IMR-90 (cell line): ENCODE results near the gene SNRPA1. TPM values are rescaled to one million over a fixed set of nuclear protein-coding genes. Genes with fewer than 3 reads are reported as not detected.
A peak's percentile ranks its signal among the peaks of the same experiment; 100 is the strongest.

Experiments used
- ATAC-seq: fragments of 200-7000 bp; cut with Tn5 transposase; 2 replicates; pipeline ENCODE4 v1.9.1; 2020; ENCODE audit warnings: low read depth, mild to moderate bottlenecking, moderate library complexity
- BruUV-seq: library from RNA; stranded (reverse); fragments of 400-500 nt; replicated peaks from 2 replicates; lab custom pipeline; 2021; lab: Mats Ljungman, UMichigan
- CTCF ChIA-PET: fragments of 300-600 bp; formaldehyde crosslinking; extraction: SDS; loops from one replicate; lab custom pipeline; 2021; ENCODE audit warnings: antibody characterized with exemption; lab: Yijun Ruan, JAX
- POLR2A ChIA-PET: fragments of 300-600 bp; sonication (Branson Sonifier 250); formaldehyde crosslinking; loops from one replicate; lab custom pipeline; 2022; ENCODE audit warnings: antibody characterized with exemption; ENCODE audit not compliant: unreplicated experiment; lab: Charles Lee
- DNase-seq: peaks from one replicate; pipeline ENCODE4 v3.0.0; 2013
- H2AFZ ChIP-seq: replicated peaks from 2 replicates; pipeline ENCODE3; 2013; ENCODE audit warnings: low read length, mild to moderate bottlenecking; ENCODE audit not compliant: poor library complexity
- H2AK5ac ChIP-seq: 2 replicates; pipeline ENCODE4 v1.6.1; 2013; ENCODE audit warnings: low read depth, low read length, inconsistent platforms
- H2AK9ac ChIP-seq: replicated peaks from 2 replicates; pipeline ENCODE3; 2013; ENCODE audit warnings: mild to moderate bottlenecking, low read depth, low read length, moderate library complexity; ENCODE audit not compliant: poor library complexity
- H2BK120ac ChIP-seq: 2 replicates; pipeline ENCODE4 v1.6.1; 2013; ENCODE audit warnings: low read depth, low read length, inconsistent platforms
- H2BK15ac ChIP-seq: 3 replicates; pipeline ENCODE4 v1.6.1; 2013; ENCODE audit warnings: low read depth, low read length, inconsistent platforms
- H2BK20ac ChIP-seq: 2 replicates; pipeline ENCODE4 v1.6.1; 2013; ENCODE audit warnings: low read depth, mild to moderate bottlenecking, inconsistent platforms, low read length, moderate library complexity
- H2BK5ac ChIP-seq: 2 replicates; pipeline ENCODE4 v1.6.1; 2013; ENCODE audit warnings: mild to moderate bottlenecking, low read depth, low read length, inconsistent platforms; ENCODE audit not compliant: poor library complexity, severe bottlenecking
- H3K14ac ChIP-seq: replicated peaks from 2 replicates; pipeline ENCODE4 v1.6.1; 2013; ENCODE audit warnings: low read depth, low read length, inconsistent platforms
- H3K18ac ChIP-seq: 2 replicates; pipeline ENCODE4 v1.6.1; 2013; ENCODE audit warnings: low read depth, low read length, control low read depth
- H3K23ac ChIP-seq: 2 replicates; pipeline ENCODE4 v1.6.1; 2013; ENCODE audit warnings: low read depth, low read length, inconsistent platforms
- H3K27ac ChIP-seq: 2 replicates; pipeline ENCODE4 v1.5.1; 2013; ENCODE audit warnings: mild to moderate bottlenecking, control low read depth, low read length; ENCODE audit not compliant: insufficient read depth
- H3K27me3 ChIP-seq: 2 replicates; pipeline ENCODE4 v1.6.1; 2013; ENCODE audit warnings: low read length; ENCODE audit not compliant: control insufficient read depth, insufficient read depth
- H3K36me3 ChIP-seq: 2 replicates; pipeline ENCODE4 v1.6.1; 2013; ENCODE audit warnings: low read length, mixed read lengths; ENCODE audit not compliant: control insufficient read depth, insufficient read depth
- H3K4ac ChIP-seq: 2 replicates; pipeline ENCODE4 v1.6.1; 2013; ENCODE audit warnings: low read depth, low read length, inconsistent platforms
- H3K4me1 ChIP-seq: 2 replicates; pipeline ENCODE4 v1.6.1; 2013; ENCODE audit warnings: low read length, mixed read lengths; ENCODE audit not compliant: control insufficient read depth, insufficient read depth
- H3K4me2 ChIP-seq: 2 replicates; pipeline ENCODE4 v1.6.1; 2013; ENCODE audit warnings: low read depth, mild to moderate bottlenecking, control low read depth, low read length, moderate library complexity
- H3K4me3 ChIP-seq: 2 replicates; pipeline ENCODE4 v1.5.1; 2013; ENCODE audit warnings: low read depth, mild to moderate bottlenecking, control low read depth, low read length, moderate library complexity; ENCODE audit not compliant: insufficient read depth
- H3K56ac ChIP-seq: 2 replicates; pipeline ENCODE4 v1.6.1; 2013; ENCODE audit warnings: low read length, inconsistent platforms; ENCODE audit not compliant: insufficient read depth; ENCODE audit errors: extremely low read depth
- H3K79me1 ChIP-seq, 2 experiments: 2 replicates each; pipeline ENCODE4 v1.6.1; 2013; ENCODE audit warnings: low read length in 2 of 2, inconsistent platforms in 1 of 2, low read depth in 1 of 2
- H3K9ac ChIP-seq: 2 replicates; pipeline ENCODE4 v1.6.1; 2013; ENCODE audit warnings: low read depth, low read length, control low read depth
- H3K9me1 ChIP-seq: 2 replicates; pipeline ENCODE4 v1.6.1; 2013; ENCODE audit warnings: low read length, inconsistent platforms; ENCODE audit not compliant: insufficient read depth
- H3K9me3 ChIP-seq: 2 replicates; pipeline ENCODE4 v1.6.1; 2013; ENCODE audit warnings: low read length; ENCODE audit not compliant: control insufficient read depth, insufficient read depth
- H4K20me1 ChIP-seq: 2 replicates; pipeline ENCODE4 v1.6.1; 2013; ENCODE audit warnings: low read length, inconsistent platforms; ENCODE audit not compliant: insufficient read depth
- H4K5ac ChIP-seq: 2 replicates; pipeline ENCODE4 v1.6.1; 2013; ENCODE audit warnings: mild to moderate bottlenecking, low read depth, low read length, control low read depth
- H4K8ac ChIP-seq, 2 experiments: 2 replicates each; pipeline ENCODE4 v1.6.1; 2013; ENCODE audit warnings: low read depth in 2 of 2, low read length in 2 of 2, control low read depth in 1 of 2, inconsistent platforms in 1 of 2
- H4K91ac ChIP-seq: 2 replicates; pipeline ENCODE4 v1.6.1; 2013; ENCODE audit warnings: low read depth, low read length, inconsistent platforms; ENCODE audit not compliant: insufficient read depth
- CEBPB ChIP-seq: IDR thresholded peaks from 2 replicates; pipeline ENCODE4 v1.6.1; 2012; ENCODE audit warnings: low read depth, low read length, improper control_type of control experiment
- CHD1 ChIP-seq: IDR thresholded peaks from 2 replicates; pipeline ENCODE4 v1.6.1; 2012; ENCODE audit warnings: low read depth, low read length, improper control_type of control experiment
- FOS ChIP-seq: fragments of 150-350 bp; IDR thresholded peaks from 2 replicates; pipeline ENCODE4 v1.6.1; 2016; ENCODE audit warnings: low read depth, low read length
- WGBS, 2 experiments: methylation state at CpG; one replicate each; pipeline versions ENCODE4 v1.1.5 to v1.1.7; 2013; ENCODE audit warnings: missing lambda C conversion rate in 2 of 2; ENCODE audit not compliant: insufficient read length in 1 of 2; ENCODE audit errors: extremely low coverage in 2 of 2; 5-methylcytosine and 5-hydroxymethylcytosine counted together
- dilution Hi-C: fragments of 300-500 bp; cut with HindIII; formaldehyde crosslinking; loops from one replicate; pipeline ENCODE4 v1.14.3; 2018; ENCODE audit warnings: low sequenced_read_pairs; ENCODE audit not compliant: unreplicated experiment
- in situ Hi-C: fragments of 300-500 bp; cut with MboI; formaldehyde crosslinking; loops from 3 replicates; pipeline ENCODE4 v1.14.3; 2019; ENCODE audit warnings: low sequenced_read_pairs, inconsistent platforms, mixed read lengths
- intact Hi-C: fragments of 100-400 bp; cut with micrococcal nuclease; formaldehyde crosslinking; loops from 2 replicates; pipeline ENCODE4 v1.10.0; 2022
- polyA plus RNA-seq, 3 experiments: library from polyadenylated mRNA; depleted of rRNA; stranded (reverse); fragments of >200 nt; gene quantifications; 2 replicates each; pipeline ENCODE4 v1.2.3, GENCODE V29; 2012; ENCODE audit warnings: low replicate concordance in 1 of 3
- total RNA-seq: library from RNA; depleted of rRNA; stranded (reverse); fragments of >200 nt; gene quantifications from 2 replicates; pipeline ENCODE4 v1.2.3, GENCODE V29; 2012

Gene SNRPA1
- total and polyA plus RNA-seq, 2 of the 4 experiments (the other 2 are of a cell fraction), result 37.1 to 79.9 TPM

- H3K79me1 ChIP-seq, result 0 out of 4 replicates have a peak, but pooled peaks cover 0 to 6% of the 10 kb centered on the region in 2 experiments
- no peak overlapping the region for H3K23ac ChIP-seq
- POLR2A ChIA-PET, result no interaction called here
- TF ChIP-seq FOS (no peak), CEBPB (no peak), CHD1 (no peak)
- no peak overlapping the region for H3K4me3 ChIP-seq
- peak overlapping the region; percentile 79 for H2AK9ac ChIP-seq
- ATAC-seq (no peak), DNase-seq (no peak)
- no peak overlapping the region for H3K9ac ChIP-seq
- H4K91ac ChIP-seq, result no peak overlapping the region
- peaks cover 10% of the 10 kb centered on the region for H3K4me1 ChIP-seq
- intact Hi-C loops, result no loop called here
- 100% methylated on average over 4 of the region's 17 CpGs; no CpG with 5 or more reads in 1 of the 2 experiments for WGBS, 2 experiments
- H4K8ac ChIP-seq, result peak overlapping the region in 1 of 2 experiments; percentile 16; a peak in 1 of 4 replicates
- H3K36me3 ChIP-seq, result peaks cover 14% of the 10 kb centered on the region
- no peaks in the 10 kb centered on the region for H3K27me3 ChIP-seq
- CTCF ChIA-PET, result no interaction called here
- H3K9me1 ChIP-seq, result peaks cover 23% of the 10 kb centered on the region
- H2BK5ac ChIP-seq, result no peak overlapping the region
- H3K18ac ChIP-seq, result no peak overlapping the region
- H4K5ac ChIP-seq, result no peak overlapping the region
- H3K27ac ChIP-seq, result no peak overlapping the region
- no peak overlapping the region for H2BK15ac ChIP-seq
- no peak overlapping the region for H3K56ac ChIP-seq
- no peak overlapping the region for H2BK120ac ChIP-seq
- H2BK20ac ChIP-seq, result no peak overlapping the region
- H2AK5ac ChIP-seq, result peak overlapping the region; percentile 70; the same call in 1 of the 2 replicates
- no peak overlapping the region for H2AFZ ChIP-seq
- no peak overlapping the region for H3K4ac ChIP-seq
- no peak overlapping the region for H3K4me2 ChIP-seq
- H3K9me3 ChIP-seq, result no peaks in the 10 kb centered on the region
- peaks cover 9% of the 10 kb centered on the region; the same call in 1 of the 2 replicates for H4K20me1 ChIP-seq
- BruUV-seq, result no TSS peak
- in situ Hi-C loops, result loop anchor here (10.0 to 25.0 kb wide), 3 partner anchors 353 to 630 kb away; partner anchors contain the start of gene LRRK1
- dilution Hi-C loops, result no loop called here
- H3K14ac ChIP-seq, result peak overlapping the region; percentile 39; the same call in 1 of the 2 replicates
Measured at GRCh38 chr15:101264911-101265641, 30.0 kb downstream of the SNRPA1 start.
